ENCODE measurements around the gene XKR7.

Gene XKR7

DNA sequence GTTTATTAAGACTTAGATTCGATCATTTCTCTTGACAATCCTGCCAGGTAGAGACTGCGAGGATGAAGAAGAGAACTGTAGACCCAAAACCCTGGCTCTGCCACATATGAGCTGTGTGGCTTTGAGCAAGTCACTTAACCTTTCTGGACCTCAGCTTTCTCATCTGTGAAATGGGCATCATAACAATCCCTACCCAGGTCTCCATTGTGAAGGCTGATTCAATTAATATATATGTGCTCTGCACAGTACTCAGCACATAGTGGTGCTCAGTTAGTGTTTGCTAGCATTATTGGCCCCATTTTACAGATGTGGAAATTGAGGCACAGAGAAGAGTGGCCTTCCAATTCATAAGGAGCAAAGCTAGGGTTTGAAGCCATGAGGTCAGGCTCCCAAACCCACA is 7.9 kb downstream of the XKR7 start:
- in situ Hi-C loops (cut with MboI; ENCODE audit: low sequenced_read_pairs) = no loop called here

DNA sequence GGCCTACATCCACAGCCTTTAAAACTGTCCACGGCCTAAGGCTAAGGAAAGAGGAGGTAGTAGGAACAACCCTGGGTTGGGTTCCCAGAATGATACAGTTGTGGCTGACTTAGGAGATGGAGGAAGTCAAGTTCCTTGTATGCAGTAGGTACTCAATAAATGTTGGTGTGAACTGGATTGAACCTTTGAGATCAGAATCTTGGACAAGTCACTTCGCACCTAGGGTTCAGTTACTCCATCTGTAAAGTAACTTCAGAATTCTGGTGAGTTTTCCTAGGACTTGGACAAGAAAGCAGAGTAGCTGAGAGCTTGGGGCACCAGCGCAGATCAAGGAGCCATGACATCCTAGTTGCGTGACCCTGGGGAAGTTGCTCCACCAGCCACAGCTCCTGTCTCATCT is 9.1 kb downstream of the XKR7 start:
- in situ Hi-C loops (cut with MboI; ENCODE audit: low sequenced_read_pairs) = no loop called here

DNA sequence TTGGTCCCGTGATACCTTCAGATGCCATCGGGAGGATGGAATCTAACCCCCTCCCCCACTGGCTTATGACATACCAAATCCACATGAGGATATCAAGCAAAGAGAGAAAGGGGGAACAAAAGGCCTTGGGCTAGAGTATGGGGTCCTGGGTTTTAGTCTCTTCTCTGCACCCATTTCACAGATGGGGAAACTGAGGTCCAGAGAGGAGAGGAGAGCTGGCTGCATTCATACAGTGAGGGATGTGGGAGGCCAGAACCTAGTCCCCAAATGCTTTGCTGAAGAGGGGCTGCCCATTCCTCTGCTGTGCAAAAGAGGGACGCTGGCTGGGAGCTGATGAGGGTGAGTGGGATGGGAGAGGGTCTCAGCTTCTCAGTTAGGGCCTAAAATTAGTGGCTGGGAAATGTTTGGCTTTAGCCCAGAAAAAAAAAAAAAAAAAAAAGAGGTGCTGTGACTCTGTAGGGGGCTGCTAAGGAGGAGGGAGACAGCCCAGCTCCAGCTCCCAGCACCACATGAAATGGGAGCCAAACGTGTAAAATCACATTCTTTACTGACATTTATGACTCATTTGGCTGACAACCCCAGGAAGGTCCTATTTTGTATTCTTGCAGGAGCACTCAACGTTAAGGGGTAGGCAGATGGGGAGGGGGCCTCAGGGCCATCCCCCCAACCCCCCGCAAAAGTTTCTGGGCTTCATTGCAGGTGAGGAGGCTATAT is 11.9 kb downstream of the XKR7 start:
- in situ Hi-C loops (cut with MboI; ENCODE audit: low sequenced_read_pairs) = no loop called here

DNA sequence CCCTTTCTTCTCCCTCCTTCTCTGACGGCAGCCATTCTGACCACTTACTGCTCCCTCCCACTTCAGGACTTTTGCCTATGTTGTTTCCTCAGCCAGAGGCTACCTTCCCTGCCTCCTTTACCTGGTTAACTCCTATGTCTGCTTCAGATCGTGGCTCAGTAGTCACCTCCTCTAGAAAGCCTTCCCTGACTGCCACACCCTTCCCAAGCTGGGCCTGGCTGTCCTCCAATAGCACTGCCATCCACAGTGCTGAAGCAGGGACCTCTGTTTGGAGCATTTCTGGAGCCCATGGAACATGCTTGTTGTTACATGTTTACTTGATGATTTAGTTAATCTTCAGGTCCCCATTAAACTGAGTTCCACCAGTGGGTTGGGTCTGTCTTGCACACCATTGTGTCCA is 13.8 kb downstream of the XKR7 start:
- in situ Hi-C loops (cut with MboI; ENCODE audit: low sequenced_read_pairs) = no loop called here

DNA sequence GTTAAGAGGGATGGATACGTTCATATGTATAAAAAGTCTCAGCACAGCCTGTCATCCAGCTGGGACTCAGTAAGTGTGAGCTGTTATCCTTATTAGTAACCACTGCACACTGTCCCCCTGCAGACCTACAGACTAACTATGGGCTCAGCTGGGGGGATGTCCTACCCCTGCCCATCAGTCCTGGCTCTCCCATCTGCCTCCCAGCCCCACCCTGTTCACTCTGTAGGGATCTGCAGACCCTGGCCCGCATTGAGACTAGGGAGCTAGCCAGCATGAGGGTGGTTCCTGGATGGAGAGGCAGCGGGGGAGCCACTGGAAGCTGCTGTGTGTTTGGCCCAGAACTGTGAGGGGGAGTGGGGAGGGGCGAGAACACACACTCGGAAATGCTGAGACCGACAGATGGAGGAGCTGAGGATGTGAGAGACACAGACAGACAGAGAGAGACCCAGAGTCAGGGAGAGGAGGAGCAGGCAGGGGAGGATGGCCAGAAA is 17.1 kb downstream of the XKR7 start:
- in situ Hi-C loops (cut with MboI; ENCODE audit: low sequenced_read_pairs) = no loop called here

DNA sequence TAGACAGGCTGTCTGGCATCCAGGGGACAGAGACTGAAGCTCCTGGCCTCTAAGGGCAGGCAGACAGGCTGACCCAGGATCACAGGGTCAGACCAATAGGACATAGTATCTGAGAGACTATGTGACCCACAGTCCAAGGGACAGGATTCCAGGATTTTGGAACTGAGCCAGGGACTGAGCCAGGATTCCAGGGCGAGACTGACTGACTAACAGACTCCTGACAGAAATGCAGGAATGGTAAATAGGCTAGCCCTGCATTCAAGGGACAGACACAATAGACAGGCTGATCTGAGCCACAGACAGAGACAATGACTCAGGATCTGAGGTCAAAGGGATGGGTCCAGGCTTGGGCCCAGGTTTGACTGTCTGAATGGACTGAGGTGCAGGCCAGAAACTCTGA is 19.8 kb downstream of the XKR7 start:
- in situ Hi-C loops (cut with MboI; ENCODE audit: low sequenced_read_pairs) = no loop called here

DNA sequence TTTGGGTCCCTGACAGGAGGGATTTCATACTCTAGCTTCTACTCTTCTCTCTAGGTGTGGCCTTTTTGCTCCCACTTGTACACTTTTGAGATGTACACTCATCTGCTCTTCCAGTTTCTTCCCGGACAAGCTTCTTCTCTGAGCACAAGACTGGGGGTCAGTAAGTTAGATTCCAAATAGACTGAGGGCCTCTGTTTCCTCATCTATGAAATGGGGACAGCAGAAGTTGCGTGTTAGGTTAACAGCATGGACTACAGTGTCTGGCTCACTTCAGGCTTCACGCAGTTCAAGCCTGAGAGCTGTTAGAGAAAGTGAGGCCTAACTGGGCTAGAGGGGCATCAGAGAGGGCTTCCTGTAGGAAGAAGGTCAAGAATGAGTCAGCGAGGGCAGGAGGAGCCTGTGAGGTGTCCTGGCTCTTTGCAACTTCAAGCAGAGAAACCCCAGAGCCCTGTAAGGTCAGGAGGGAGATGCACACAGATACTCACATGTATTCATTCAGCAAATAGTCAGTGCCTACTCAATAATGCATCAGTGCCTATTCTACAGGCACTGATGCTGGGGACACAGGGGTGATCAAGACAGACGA is 20.6 kb downstream of the XKR7 start:
- in situ Hi-C loops (cut with MboI; ENCODE audit: low sequenced_read_pairs) = no loop called here

DNA sequence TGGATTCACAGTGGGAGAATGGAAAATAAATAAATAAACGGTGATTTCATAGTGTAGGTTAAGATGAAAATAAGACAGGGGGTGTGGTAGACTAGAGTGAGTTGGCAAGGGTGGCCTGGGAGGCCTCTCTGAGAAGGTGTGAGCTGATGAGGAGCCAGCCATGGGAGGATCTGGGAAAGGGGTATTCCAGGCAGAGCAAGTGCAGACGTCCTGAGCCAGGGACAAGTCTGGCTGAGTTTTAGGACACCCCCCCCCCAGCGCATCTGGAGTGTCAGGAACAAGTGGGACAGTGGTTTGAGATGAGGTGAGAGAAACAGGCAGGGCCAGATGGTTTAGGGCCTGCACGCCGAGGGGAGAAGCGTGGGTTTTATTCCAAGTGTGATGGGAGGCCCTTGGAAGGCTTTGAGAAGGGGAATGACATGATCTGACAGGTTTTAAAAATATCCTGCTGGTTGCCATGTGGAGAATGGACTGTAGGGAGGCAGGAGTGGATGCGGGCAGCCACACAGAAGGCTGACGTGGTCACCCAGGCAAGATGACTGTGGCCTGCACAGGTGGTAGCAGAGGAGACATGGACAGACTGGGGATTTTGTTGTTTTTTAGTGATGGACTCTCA is 21.2 kb downstream of the XKR7 start:
- in situ Hi-C loops (cut with MboI; ENCODE audit: low sequenced_read_pairs) = no loop called here

DNA sequence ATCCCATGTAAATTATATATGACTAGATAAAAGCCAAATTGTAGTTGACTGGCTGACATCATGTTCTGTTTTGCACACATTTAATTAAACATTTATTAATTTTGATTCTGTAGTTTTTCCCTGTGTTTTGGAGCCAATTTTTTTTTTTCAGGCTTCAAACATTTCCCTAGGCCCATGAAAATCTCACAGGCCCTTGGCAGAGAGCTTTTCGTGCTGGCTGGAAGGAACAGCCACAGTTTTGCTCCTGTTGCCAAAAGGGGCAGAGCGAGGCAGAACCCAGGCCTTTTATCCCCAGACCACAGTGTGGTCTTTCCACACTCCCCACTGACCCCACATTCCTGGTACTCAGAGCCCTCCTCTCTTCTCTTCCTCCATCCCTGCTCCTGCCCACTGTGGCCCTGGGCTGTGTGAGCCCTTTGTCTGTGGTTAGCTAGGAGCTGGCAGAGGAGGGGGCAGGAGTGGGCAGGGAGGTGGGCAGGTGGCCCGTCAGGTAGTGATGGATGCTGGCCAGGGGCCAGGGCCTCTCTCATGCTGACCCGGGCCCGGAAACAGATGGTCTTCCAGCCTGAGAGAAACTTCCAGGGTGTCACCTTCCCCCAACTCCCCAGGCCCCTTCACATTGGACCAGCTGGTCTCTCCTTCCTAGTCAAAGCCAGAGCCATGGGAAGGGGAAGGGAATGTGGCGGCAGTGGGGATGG is 22.8 kb downstream of the XKR7 start:
- in situ Hi-C loops (cut with MboI; ENCODE audit: low sequenced_read_pairs) = no loop called here

DNA sequence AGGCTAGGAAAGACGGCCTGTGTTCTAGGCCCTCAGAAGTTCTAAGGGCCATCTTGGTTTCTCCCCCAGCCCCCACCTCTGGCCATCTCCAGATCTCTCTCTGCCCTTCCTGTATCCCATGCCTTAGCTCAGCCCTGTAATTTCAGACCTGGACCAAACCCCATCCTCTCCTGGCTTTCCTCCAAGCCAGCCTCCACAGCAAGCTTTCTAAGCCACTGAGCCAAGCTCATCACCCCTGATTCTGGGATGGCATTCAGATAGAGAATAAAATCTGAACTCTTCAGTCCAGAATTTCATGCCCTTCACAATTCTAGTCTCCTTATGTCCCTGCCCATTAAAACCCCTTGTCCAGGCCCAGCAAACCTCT is 23.4 kb downstream of the XKR7 start:
- in situ Hi-C loops (cut with MboI; ENCODE audit: low sequenced_read_pairs) = no loop called here

DNA sequence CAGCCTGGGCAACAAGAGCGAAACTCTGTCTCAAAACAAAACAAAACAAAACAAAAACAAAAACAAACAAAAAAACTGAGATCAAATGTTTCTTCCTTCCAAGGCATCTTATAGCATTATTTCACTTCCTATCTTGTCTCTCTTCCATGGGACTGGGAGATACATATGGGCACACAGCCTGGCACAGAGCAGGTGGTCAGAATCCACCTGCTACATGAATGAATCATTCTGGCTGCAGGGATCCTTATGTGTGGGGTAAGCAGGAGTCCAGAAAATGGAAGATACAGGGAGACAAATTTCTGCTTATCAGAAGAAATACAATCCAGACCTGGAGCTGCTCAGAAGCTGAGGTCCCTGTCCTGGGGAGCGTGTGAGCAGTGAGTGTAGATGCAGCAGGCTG is 24.1 kb downstream of the XKR7 start:
- in situ Hi-C loops (cut with MboI; ENCODE audit: low sequenced_read_pairs) = no loop called here

DNA sequence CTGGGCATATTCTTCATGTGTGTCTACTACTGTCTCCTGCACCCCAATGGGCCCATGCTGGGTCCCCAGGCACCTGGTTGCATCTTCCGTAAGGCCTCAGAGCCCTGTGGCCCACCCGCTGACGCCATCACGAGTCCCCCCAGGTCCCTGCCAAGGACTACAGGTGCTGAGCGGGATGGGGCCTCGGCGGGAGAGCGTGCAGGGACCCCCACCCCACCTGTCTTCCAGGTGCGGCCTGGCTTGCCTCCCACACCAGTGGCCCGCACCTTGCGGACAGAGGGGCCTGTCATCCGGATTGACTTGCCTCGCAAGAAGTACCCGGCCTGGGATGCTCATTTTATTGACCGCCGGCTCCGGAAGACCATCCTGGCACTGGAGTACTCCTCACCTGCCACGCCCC is 29.0 kb downstream of the XKR7 start:
- in situ Hi-C loops (cut with MboI; ENCODE audit: low sequenced_read_pairs) = no loop called here

DNA sequence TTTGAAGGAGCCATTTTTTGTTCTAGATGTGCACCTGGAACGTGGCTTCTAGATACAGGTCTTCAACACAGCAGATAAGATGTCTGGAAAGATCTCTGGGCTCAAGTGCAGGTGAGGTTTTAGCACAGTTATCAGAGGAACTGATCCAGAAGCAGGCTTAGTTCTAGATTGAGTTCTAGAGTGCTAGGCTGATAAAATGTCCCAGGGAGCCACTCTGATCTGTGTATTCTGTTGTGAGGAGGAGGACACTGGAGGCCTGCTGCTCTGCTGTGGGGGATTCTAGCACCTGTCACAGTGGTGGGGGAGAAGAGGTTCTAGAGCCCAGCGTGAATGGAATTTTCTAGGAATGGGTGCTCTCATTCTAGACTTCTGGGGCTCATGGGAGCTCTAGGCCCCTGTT is 30.3 kb downstream of the XKR7 start:
- in situ Hi-C loops (cut with MboI; ENCODE audit: low sequenced_read_pairs) = no loop called here

DNA sequence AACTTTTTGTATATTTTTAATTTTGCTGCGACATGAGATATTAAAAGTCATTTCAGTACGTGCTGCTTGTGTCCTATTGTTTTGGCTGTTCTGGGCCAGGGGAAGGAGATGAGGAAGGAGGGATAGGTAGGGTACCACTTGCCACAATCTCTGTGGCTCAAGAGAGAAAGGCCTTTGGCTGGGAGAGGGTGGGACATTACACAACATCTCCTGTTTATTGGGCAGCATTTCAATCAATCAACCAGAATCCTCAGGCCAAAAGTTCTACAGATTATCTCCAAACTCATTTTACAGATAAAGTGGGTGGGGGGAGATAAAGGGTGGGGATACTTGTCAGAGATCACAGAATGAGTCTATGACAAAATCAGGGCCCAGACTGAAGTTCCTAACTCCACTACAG is 35.4 kb downstream of the XKR7 start:
- in situ Hi-C loops (cut with MboI; ENCODE audit: low sequenced_read_pairs) = no loop called here

DNA sequence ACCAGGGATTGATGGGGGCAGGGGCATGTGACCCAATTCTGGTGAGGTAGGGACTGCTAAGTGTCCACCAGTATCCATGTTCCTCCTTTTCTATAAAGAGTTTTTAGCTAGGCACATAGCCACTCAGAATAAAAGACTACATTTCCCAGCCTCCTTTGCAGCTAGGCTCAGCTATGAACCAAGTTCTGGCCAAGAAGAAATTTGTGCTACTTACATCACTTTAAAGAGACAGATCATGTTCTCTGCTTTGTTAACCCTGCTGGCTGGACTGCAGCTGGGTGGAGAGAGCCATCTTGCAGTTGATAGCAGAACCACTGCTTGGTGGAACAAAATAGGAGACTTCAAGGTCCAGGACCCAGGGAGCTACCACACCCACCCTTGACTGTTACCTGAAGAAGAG is 37.0 kb downstream of the XKR7 start:
- in situ Hi-C loops (cut with MboI; ENCODE audit: low sequenced_read_pairs) = no loop called here

DNA sequence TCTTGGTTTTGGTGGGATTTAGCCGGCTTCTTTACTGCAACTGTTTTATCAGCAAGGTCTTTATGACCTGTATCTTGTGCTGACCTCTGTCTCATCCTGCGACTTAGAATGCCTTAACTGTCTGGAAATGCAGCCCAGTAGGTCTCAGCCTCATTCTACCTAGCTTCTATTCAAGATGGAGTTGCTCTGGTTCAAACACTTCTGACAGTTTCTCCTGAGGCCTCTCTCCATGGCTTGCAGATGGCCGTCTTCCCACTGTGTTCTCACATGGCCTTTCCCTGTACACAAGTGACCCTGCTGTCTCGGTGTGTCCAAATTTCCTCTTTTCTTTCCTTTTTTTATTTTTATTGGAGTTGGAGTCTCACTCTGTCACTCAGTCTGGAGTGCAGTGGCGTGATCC is 38.1 kb downstream of the XKR7 start:
- in situ Hi-C loops (cut with MboI; ENCODE audit: low sequenced_read_pairs) = no loop called here

DNA sequence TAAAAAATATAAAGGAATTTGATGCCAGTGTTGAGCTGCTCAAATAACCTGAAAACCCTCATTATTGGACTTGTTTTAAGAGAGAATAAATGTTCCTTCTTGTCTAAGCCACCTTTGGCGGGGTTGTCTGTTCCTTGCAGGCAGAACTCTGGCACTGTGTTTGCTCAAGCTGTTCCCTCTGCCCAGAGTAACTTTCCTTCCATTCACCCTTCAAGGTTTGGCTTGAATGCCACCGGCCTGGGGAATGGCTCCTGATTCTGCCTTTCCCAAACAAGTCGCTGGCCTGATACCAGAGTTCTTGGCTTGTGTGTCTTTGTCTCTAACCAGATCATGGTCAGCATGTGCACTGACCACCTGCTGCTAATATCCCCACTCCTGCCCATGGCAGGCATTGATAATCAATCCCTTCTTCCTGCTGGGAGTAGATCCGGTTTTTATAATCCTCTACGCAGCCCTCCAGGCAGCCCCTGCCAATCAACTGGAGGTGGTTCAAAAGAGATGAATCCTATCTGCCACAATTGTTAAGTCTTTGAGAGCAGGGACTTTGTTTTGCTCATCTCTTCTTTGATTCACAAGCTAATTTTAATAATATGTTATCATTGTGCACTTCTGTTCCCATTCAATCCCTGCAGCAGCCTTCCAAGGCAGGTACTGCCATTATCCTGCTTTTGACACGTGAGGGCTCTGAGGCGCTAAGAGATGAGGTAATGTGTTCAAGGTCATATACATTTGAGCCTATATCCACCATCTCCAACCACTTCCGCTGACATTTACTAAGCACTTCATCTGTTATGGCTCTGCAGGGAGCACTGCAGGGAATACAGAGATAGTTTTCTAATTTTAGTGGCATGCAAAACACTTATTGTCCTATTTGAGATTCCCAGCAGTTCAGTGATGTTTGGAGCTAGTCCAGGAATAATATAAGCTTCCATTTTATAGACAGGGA is 39.2 kb downstream of the XKR7 start:
- in situ Hi-C loops (cut with MboI; ENCODE audit: low sequenced_read_pairs) = no loop called here

DNA sequence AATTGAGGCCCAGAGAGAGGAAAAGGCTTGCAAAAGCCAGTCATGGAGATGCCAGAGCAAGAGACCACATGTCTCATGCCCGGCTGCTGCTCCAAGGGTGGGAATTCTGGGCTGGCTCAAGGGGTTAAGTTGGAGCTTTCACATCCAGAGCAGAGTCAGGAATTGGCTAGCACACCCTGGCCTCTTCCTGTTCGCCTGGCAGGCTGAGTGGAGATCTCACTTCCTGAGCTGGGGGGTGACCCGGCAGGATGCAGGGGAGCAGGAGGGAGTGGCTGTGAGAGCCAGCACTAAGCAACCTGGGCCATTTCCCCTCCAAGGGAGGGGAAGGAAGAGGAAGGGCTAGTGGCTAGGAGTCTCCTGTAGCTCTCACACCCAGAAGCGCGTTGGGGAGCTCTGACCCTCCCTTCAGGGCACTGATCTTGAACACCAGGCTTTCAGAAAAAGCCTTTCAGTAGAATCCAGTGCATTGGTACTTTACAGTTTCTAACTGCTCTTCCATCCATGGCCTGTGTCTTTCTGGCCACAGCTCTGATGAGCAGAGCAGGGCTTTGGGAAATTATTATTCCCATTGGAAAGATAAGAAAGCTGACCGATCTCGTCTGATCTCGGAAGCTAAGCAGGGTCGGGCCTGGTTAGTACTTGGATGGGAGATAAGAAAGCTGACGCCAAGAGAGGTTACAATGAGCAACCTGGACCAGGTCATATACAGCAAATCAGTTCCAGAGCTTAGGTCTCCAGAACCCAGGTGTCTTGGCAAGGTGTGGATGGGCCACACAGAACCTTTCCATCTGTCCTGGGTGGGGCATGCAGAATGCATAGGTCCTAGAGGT is 40.1 kb downstream of the XKR7 start:
- in situ Hi-C loops (cut with MboI; ENCODE audit: low sequenced_read_pairs) = no loop called here

DNA sequence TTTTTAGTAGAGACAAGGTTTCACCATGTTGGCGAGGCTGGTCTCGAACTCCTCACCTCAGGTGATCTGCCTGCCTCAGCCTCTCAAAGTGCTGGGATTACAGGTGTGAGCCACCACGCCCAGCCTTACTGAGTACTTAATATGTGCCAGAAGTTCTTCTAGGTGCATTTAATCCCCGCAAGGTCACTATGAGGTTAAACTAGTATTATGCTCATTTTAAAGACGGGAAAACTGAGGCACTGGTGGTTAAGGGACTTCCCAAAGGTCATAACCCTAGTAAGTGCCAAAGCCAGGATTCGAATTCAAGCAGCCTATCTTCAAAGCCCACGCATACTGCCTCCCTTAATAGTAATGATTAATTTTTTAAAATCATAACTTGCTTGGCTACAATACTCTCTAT is 41.6 kb downstream of the XKR7 start:
- in situ Hi-C loops (cut with MboI; ENCODE audit: low sequenced_read_pairs) = no loop called here

DNA sequence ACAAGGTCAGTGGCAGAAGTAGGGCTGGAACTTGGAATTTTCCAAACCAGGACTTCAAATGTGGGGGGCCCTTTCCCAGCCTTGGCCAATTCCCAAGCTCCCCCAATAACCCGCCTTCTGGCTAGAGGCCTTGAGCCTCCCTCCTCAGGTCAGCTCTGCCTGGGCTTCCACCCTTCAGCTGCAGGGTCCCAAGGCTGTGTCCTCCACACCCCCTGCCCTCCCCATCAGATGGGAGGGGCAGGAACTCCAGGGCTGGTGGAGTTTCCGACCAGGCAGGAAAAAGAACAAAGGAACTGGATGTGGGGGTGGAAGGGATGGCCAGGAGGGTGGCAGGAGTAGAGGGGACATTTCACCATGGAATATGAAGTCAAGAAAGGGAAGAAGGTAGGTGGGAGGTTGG is 42.1 kb downstream of the XKR7 start, which contains the start of gene CCM2L:
TSS of gene CCM2L (plus strand) at position 338 of the 400 bp plus-strand sequence. CDS start at position 355, 17 bp downstream.
- in situ Hi-C loops (cut with MboI; ENCODE audit: low sequenced_read_pairs) = no loop called here

All from HL-60/S4 (cell line).